Right ventricle myocardium inferior (tissue), 1 donor: ENCODE data around the gene FAM156B. TPM values are rescaled to one million over a fixed set of nuclear protein-coding genes. Genes with fewer than 3 reads are reported as not detected.
"Not testable (repeated sequence)": the region's sequence is repeated elsewhere in the genome, so short reads cannot be mapped to it uniquely, and the experiment has no call there.

ENCODE experiments used
- ATAC-seq: fragments of 200-7000 bp; cut with Tn5 transposase; one replicate; pipeline ENCODE4 v1.9.1; 2020; ENCODE audit warnings: mild to moderate bottlenecking, moderate library complexity
- DNase-seq: peaks from one replicate; pipeline ENCODE4 v3.0.0; 2021; ENCODE audit errors: missing footprints
- intact Hi-C: fragments of 100-400 bp; cut with DNase I; formaldehyde crosslinking; loops from one replicate; pipeline ENCODE4 v1.11.0; 2022
- long read RNA-seq: library from polyadenylated mRNA; unstranded; transcript quantifications from one replicate; pipeline ENCODE4 v2.0.0, GENCODE V29; 2021
- total RNA-seq: library from RNA; stranded (reverse); fragmentation: NEBNext Ultra II Directional; extraction: Animal tissue kit (Norgen Biotek cat#: 25700); gene quantifications from one replicate; pipeline ENCODE4 v1.2.1, GENCODE V29; 2021
- donor health status: DM: no; HTN: yes; CAD: no; lungs with severe emphysema.

Gene FAM156B
- total RNA-seq = 6.8 TPM
- long read RNA-seq, partial matches to known transcripts = 2 of 8 reads
- long read RNA-seq, other reads (novel, unspliced or antisense) = 1 of 8 reads

GRCh38 chrX:52896855-52897709, at the start of gene FAM156B:
FAM156B (plus strand) TSS chrX:52897330; CDS start chrX:52907226, 9,896 bp downstream.
- ATAC-seq = peak; percentile 94
- DNase-seq, intact Hi-C loops: not testable (repeated sequence)

GRCh38 chrX:52852110-52852860, 44.8 kb upstream of the FAM156B start:
- intact Hi-C loops = no loop called here

GRCh38 chrX:52856991-52857525, 40.1 kb upstream of the FAM156B start:
- intact Hi-C loops, DNase-seq, ATAC-seq: not testable (repeated sequence)

More at GRCh38 chrX:52852110-52852860, 44.8 kb upstream of the FAM156B start:
- ATAC-seq (no peak), DNase-seq (no peak)

- no peak for ATAC-seq
- intact Hi-C loops = no loop called here
- no peak for DNase-seq
Measured at GRCh38 chrX:52865343-52865998, 31.7 kb upstream of the FAM156B start.

GRCh38 chrX:52867610-52868348, 29.4 kb upstream of the FAM156B start, which contains the start of gene XAGE3:
XAGE3 (minus strand) TSS chrX:52868083; CDS start chrX:52867133, 950 bp downstream.
- ATAC-seq (no peak), DNase-seq (no peak)
- intact Hi-C loops = no loop called here

- DNase-seq (no peak), ATAC-seq (no peak)
- intact Hi-C loops = no loop called here
Measured at GRCh38 chrX:52870046-52870445, 27.1 kb upstream of the FAM156B start.

- DNase-seq, ATAC-seq, intact Hi-C loops: not testable (repeated sequence)
Measured at GRCh38 chrX:52873825-52874224, 23.3 kb upstream of the FAM156B start.

GRCh38 chrX:52874661-52875060, 22.5 kb upstream of the FAM156B start:
- ATAC-seq = no peak
- intact Hi-C loops = no loop called here
- no peak for DNase-seq

- intact Hi-C loops, DNase-seq, ATAC-seq: not testable (repeated sequence)
Measured at GRCh38 chrX:52875436-52875835, 21.7 kb upstream of the FAM156B start.

GRCh38 chrX:52876386-52876785, 20.7 kb upstream of the FAM156B start:
- intact Hi-C loops, DNase-seq, ATAC-seq: not testable (repeated sequence)

- DNase-seq, intact Hi-C loops, ATAC-seq: not testable (repeated sequence)
Measured at GRCh38 chrX:52887459-52887858, 9.7 kb upstream of the FAM156B start.

GRCh38 chrX:52888090-52888489, 9.0 kb upstream of the FAM156B start:
- intact Hi-C loops, DNase-seq: not testable (repeated sequence)
- ATAC-seq = peak; percentile 34

GRCh38 chrX:52896438-52896837, 692 bp upstream of the FAM156B start:
- DNase-seq, ATAC-seq, intact Hi-C loops: not testable (repeated sequence)

- ATAC-seq, intact Hi-C loops: not testable (repeated sequence)
Measured at GRCh38 chrX:52905531-52905930, 8.4 kb downstream of the FAM156B start.

GRCh38 chrX:52906072-52906471, 8.9 kb downstream of the FAM156B start:
- ATAC-seq, intact Hi-C loops, DNase-seq: not testable (repeated sequence)

More at GRCh38 chrX:52905531-52905930, 8.4 kb downstream of the FAM156B start:
- not testable (repeated sequence) for DNase-seq

GRCh38 chrX:52907137-52907536, 10.0 kb downstream of the FAM156B start:
- ATAC-seq, DNase-seq, intact Hi-C loops: not testable (repeated sequence)

GRCh38 chrX:52907900-52908299, 10.8 kb downstream of the FAM156B start:
- intact Hi-C loops, DNase-seq, ATAC-seq: not testable (repeated sequence)
